PFSK-1 (cell line): ENCODE measurements around the gene MCRIP1.

ENCODE experiments used
- FOXP2 ChIP-seq: optimal IDR thresholded peaks from 2 replicates; pipeline ENCODE3; 2011; ENCODE audit warnings: borderline replicate concordance, control low read depth, inconsistent platforms; ENCODE audit not compliant: insufficient read depth; ENCODE audit errors: extremely low read length, extremely low read depth
- POLR2AphosphoS5 ChIP-seq: IDR thresholded peaks from 2 replicates; pipeline ENCODE4 v1.6.1; 2012; ENCODE audit warnings: low read depth, mild to moderate bottlenecking, control low read depth, low read length, moderate library complexity
- SIN3A ChIP-seq: IDR thresholded peaks from 2 replicates; pipeline ENCODE4 v1.6.1; 2012; ENCODE audit warnings: mild to moderate bottlenecking, low read length, moderate library complexity, borderline replicate concordance; ENCODE audit not compliant: insufficient read depth
- TAF1 ChIP-seq: IDR thresholded peaks from 2 replicates; pipeline ENCODE4 v1.6.1; 2012; ENCODE audit warnings: low read length, control low read depth, borderline replicate concordance; ENCODE audit not compliant: insufficient read depth
- TF ChIP-seq, protein P1 (sequence below), 2 experiments: IDR thresholded peaks; 2 replicates each; pipeline versions ENCODE4 v1.6.1 to v1.8.0; 2011 to 2012; ENCODE audit warnings: low read depth in 2 of 2, low read length in 2 of 2, control low read depth in 1 of 2, inconsistent platforms in 1 of 2, mild to moderate bottlenecking in 1 of 2, moderate library complexity in 1 of 2; ENCODE audit not compliant: insufficient read depth in 1 of 2

The MCRIP1 gene

DNA sequence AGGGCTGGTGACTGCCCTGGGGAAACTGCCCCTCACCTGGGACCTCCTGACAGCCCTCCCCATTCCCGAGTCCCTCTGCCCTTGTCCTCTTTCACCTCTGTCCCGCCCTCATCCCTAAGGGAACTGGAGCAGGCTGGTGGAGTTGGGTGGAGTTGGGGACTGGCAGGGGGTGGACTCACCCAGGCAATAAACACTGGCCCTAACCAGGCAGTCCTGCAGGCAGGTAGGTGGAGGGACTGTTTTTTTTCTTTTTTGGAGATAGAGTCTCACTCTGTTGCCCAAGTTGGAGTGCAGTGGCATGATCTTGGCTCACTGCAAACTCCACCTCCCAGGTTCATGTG, 17.5 kb downstream of the MCRIP1 start:
- TF ChIP-seq SIN3A, result no peak
- TF ChIP-seq POLR2AphosphoS5, result no peak
- TF ChIP-seq, protein P1, sequence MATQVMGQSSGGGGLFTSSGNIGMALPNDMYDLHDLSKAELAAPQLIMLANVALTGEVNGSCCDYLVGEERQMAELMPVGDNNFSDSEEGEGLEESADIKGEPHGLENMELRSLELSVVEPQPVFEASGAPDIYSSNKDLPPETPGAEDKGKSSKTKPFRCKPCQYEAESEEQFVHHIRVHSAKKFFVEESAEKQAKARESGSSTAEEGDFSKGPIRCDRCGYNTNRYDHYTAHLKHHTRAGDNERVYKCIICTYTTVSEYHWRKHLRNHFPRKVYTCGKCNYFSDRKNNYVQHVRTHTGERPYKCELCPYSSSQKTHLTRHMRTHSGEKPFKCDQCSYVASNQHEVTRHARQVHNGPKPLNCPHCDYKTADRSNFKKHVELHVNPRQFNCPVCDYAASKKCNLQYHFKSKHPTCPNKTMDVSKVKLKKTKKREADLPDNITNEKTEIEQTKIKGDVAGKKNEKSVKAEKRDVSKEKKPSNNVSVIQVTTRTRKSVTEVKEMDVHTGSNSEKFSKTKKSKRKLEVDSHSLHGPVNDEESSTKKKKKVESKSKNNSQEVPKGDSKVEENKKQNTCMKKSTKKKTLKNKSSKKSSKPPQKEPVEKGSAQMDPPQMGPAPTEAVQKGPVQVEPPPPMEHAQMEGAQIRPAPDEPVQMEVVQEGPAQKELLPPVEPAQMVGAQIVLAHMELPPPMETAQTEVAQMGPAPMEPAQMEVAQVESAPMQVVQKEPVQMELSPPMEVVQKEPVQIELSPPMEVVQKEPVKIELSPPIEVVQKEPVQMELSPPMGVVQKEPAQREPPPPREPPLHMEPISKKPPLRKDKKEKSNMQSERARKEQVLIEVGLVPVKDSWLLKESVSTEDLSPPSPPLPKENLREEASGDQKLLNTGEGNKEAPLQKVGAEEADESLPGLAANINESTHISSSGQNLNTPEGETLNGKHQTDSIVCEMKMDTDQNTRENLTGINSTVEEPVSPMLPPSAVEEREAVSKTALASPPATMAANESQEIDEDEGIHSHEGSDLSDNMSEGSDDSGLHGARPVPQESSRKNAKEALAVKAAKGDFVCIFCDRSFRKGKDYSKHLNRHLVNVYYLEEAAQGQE (IDR thresholded peaks at IDR 0.05; ENCODE audit: insufficient read depth in 1 of 2, low read depth in 2 of 2, low read length in 2 of 2), result no peak
- no peak for TF ChIP-seq FOXP2
- no peak for TF ChIP-seq TAF1

DNA sequence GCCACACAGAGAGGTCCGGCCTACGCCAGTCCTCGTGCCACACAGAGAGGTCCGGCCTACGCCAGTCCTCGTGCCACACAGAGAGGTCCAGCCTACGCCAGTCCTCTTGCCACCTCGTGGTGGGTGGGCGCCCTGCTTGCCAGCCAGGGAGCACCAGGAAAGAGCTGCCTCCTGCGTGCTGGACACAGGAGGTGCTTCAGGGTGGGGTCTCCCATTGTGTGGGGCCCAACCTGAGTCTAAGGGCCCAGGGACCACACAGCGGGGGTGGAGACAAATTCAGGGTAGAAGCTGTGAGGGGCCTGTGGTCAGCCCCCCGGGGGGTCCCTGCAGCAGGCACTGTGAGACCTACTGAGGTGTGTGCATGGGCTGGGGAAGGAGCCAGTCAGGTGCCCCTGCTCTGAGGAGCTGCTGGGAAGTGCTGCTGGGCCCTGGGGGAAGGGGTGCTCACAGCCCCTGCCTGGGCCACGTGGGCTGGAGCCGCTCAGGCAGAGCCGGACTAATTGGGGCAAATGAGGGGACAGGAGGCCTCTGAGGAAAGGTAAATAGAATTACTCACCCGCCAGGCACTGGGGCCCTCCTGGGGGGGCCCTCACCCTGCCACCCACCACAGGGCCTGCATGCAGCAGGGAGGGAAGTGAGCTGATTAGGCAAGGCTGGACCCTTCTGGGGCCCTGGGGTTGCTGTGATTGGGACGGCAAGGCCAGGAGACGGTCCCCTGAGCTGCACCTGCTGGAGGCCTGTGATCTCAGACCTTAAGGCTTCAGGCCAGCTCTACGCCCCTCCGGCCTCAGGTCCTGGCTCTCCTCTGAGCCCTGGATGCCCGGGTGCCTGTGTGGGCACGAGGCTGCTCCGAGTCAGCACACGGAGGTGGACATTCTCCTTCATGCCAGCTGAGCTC, 18.1 kb downstream of the MCRIP1 start:
- TF ChIP-seq, protein P1 (IDR thresholded peaks at IDR 0.05; ENCODE audit: insufficient read depth in 1 of 2, low read depth in 2 of 2, low read length in 2 of 2), result no peak
- TF ChIP-seq POLR2AphosphoS5, result no peak
- TF ChIP-seq FOXP2, result no peak
- TF ChIP-seq SIN3A, result no peak

DNA sequence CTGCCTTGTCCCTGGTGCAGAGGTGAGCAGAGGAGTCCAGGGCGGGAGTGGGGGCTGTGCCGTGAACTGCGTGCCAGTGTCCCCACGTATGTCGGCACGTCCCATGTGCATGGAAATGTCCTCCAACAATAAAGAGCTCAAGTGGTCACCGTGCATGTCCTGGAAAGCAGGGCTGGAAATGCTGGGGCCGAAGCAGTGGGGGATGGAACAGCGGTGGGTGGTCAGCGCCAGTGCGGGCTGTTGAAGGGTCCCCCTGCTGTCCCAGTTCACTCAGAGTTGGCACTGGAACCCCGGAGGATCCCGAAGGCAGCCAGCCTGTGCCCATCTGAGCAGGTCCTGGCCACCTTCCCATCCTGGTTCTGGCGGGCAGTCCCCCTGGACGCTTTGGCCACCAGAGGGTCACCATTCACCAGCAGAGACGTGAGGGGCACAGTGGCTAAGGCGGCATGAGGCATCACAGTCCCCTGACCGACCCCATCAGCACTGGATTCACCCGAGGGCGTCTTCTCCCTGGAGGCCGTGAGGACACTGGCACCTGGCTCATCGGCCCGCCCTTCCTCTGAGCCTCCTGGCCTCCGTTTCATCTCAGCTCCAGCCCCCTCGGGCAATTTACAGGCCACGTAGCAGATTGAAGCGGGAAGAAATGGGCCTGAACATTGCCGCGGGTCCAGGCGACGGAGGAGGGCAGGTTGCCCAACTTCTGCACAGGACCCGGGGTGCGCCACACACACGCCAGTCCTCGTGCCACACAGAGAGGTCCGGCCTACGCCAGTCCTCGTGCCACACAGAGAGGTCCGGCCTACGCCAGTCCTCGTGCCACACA, 19.0 kb downstream of the MCRIP1 start:
- no peak for TF ChIP-seq SIN3A
- TF ChIP-seq, protein P1 (IDR thresholded peaks at IDR 0.05; ENCODE audit: insufficient read depth in 1 of 2, low read depth in 2 of 2, low read length in 2 of 2), result no peak

DNA sequence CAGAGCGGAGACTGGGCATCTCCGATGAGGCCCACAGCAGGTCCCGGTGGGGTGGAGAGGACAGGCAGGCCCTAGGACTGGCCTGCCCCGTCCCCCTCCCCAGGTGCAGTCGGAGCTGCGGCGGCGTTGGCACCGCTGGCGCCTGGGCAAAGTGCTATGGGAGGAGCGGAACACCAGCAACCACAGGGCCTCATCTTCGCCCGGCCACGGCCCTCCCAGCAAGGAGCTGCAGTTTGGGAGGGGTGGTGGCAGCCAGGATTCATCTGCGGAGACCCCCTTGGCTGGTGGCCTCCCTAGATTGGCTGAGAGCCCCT, 19.8 kb downstream of the MCRIP1 start:
- no peak for TF ChIP-seq POLR2AphosphoS5
- TF ChIP-seq, protein P1 (IDR thresholded peaks at IDR 0.05; ENCODE audit: insufficient read depth in 1 of 2, low read depth in 2 of 2, low read length in 2 of 2), result no peak
- TF ChIP-seq TAF1, result no peak
- TF ChIP-seq FOXP2, result no peak
- no peak for TF ChIP-seq SIN3A
